Ascending aorta (tissue), 2 donors: ENCODE measurements around the gene C1QTNF7. TPM values are rescaled to one million over a fixed set of nuclear protein-coding genes. Genes with fewer than 3 reads are reported as not detected.
A peak's percentile ranks its signal among the peaks of the same experiment; 100 is the strongest.

Experiments used
- DNase-seq, 2 donors: peaks; one replicate each; pipeline ENCODE4 v3.0.0-alpha.2; 2019; ENCODE audit warnings: low spot score in 2 of 2
- H3K27ac ChIP-seq, 2 donors: fragments of 200-600 bp; sonication (generic); one replicate each; pipeline ENCODE4 v1.5.1; 2016 to 2017; ENCODE audit warnings: mild to moderate bottlenecking in 1 of 2
- H3K27me3 ChIP-seq: fragments of 200-600 bp; sonication (generic); one replicate; pipeline ENCODE4 v1.5.1; 2017
- H3K36me3 ChIP-seq, 2 donors: fragments of 200-600 bp; sonication (generic); one replicate each; pipeline ENCODE4 v1.5.1; 2016
- H3K4me1 ChIP-seq, 2 donors: fragments of 200-600 bp; sonication (generic); one replicate each; pipeline ENCODE4 v1.5.1; 2016 to 2017; ENCODE audit warnings: mild to moderate bottlenecking in 1 of 2
- H3K4me3 ChIP-seq, 2 donors: fragments of 200-600 bp; sonication (generic); one replicate each; pipeline ENCODE4 v1.5.1; 2016 to 2017; ENCODE audit warnings: mild to moderate bottlenecking in 1 of 2
- H3K9me3 ChIP-seq, 2 donors: fragments of 200-600 bp; sonication (generic); one replicate each; pipeline ENCODE4 v1.5.1; 2016
- intact Hi-C: fragments of 100-400 bp; cut with DNase I; formaldehyde crosslinking; loops from one replicate; pipeline ENCODE4 v1.15.1; 2023
- total RNA-seq: library from RNA; depleted of rRNA; stranded (reverse); fragments of >200 nt; gene quantifications from one replicate; pipeline ENCODE4 v1.1.0, GENCODE V29; 2016
- TF ChIP-seq, protein P1 (sequence below), 3 experiments: fragments of 200-600 bp in 2 of 3; fragments of 450-650 bp in 1 of 3; sonication (generic) in 2 of 3; IDR thresholded peaks; one replicate each; pipeline ENCODE4 v1.5.1; 2016 to 2019; ENCODE audit warnings: antibody characterized with exemption in 3 of 3, mild to moderate bottlenecking in 1 of 3, moderate library complexity in 1 of 3

The C1QTNF7 gene
- total RNA-seq, 1 donor from 2014 or later, result 23.2 TPM

DNA sequence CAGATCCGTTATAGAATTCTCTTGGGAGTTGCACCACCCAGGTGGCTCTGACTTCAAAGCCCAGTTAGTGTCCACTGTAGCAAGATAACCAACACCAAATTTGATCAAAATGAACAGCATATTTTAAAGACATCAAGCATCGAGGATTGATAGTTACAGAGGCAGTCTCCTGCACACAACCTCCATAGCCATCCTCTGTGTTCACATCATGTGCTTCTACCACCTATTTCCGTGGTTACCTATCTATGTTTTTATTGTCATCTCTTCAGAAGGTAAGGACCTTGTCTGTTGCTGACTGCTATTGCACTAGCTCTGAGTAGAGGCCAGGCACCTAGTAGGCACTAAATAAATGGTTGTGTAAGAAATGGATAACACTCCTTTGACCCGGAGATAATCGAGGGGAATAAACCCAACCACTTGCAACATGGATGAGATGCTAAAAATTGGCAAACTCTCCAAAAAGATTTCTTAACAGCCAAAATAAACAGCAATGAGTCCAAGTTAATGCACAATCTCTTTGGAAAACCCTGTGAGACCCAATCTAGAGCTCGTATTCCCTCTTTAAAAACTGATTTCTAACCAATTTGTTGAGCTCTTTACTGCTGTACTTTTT, 14.7 kb upstream of the C1QTNF7 start:
- no peaks in the 10 kb centered on the region for H3K9me3 ChIP-seq
- TF ChIP-seq, protein P1, sequence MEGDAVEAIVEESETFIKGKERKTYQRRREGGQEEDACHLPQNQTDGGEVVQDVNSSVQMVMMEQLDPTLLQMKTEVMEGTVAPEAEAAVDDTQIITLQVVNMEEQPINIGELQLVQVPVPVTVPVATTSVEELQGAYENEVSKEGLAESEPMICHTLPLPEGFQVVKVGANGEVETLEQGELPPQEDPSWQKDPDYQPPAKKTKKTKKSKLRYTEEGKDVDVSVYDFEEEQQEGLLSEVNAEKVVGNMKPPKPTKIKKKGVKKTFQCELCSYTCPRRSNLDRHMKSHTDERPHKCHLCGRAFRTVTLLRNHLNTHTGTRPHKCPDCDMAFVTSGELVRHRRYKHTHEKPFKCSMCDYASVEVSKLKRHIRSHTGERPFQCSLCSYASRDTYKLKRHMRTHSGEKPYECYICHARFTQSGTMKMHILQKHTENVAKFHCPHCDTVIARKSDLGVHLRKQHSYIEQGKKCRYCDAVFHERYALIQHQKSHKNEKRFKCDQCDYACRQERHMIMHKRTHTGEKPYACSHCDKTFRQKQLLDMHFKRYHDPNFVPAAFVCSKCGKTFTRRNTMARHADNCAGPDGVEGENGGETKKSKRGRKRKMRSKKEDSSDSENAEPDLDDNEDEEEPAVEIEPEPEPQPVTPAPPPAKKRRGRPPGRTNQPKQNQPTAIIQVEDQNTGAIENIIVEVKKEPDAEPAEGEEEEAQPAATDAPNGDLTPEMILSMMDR (IDR thresholded peaks at IDR 0.05), result no peak
- H3K27ac ChIP-seq, result peak overlapping the region; percentile 23 to 88
- no peaks in the 10 kb centered on the region for H3K36me3 ChIP-seq
- no peak overlapping the region for H3K4me3 ChIP-seq
- no peaks in the 10 kb centered on the region for H3K27me3 ChIP-seq
- intact Hi-C loops, result no loop called here
- DNase-seq, result no peak
- H3K4me1 ChIP-seq, result peaks cover 0 to 53% of the 10 kb centered on the region in 2 donors

DNA sequence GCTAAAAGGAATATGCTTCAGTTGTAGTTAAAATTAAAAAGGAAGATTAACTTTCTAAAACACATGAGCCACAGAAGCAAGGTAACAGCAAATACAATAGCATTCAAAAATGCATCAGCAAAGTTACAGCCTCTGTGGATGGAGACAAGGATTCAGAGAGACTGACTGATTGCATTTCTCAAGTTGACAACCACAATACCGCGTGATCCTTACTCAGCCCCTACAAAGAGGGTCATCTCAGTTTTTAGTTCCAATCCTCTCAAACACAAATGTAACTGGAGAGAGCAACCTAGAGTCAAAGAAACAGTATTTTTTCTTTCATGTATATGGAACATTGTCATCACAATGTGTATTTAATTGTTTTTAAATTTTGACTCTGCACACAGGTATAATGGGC, 14.2 kb upstream of the C1QTNF7 start:
- no peak for DNase-seq
- peaks cover 1 to 56% of the 10 kb centered on the region in 2 donors for H3K4me1 ChIP-seq
- TF ChIP-seq, protein P1 (IDR thresholded peaks at IDR 0.05), result no peak
- H3K27ac ChIP-seq, result peak overlapping the region; percentile 23 to 88
- H3K9me3 ChIP-seq, result no peaks in the 10 kb centered on the region
- H3K27me3 ChIP-seq, result no peaks in the 10 kb centered on the region
- intact Hi-C loops, result no loop called here
- H3K36me3 ChIP-seq, result no peaks in the 10 kb centered on the region
- no peak overlapping the region for H3K4me3 ChIP-seq

DNA sequence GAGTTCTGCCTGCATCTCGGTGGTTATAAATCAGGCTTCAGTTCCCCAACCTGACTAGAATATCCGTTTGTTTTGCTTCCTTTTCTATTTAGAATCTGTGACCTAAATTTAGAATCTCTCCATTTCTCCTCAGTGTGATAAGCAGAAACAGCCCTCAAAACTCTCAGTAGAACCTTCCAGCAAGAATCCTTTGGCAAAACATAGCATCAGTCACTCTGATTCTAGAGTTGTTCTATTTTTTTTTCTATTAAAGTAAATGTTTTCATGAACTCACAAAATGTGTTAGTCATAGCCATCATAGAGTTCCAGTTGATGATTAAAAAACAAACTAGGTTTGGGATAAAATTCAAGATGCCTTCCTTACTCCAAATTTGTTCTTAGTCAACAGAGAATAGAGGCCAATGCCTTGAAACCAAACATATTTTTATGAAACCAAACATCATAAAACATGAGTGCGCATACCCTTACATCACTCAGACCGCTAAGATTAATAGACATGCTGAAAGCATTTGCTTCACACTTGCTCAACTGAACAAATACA, 13.2 kb upstream of the C1QTNF7 start:
- no peak for DNase-seq
- TF ChIP-seq, protein P1 (IDR thresholded peaks at IDR 0.05), result no peak
- H3K36me3 ChIP-seq, result no peaks in the 10 kb centered on the region
- H3K4me3 ChIP-seq, result peak overlapping the region in 1 of 2 donors; percentile 34
- H3K27ac ChIP-seq, result peak overlapping the region; percentile 23 to 88
- H3K27me3 ChIP-seq, result no peaks in the 10 kb centered on the region
- no peaks in the 10 kb centered on the region for H3K9me3 ChIP-seq
- intact Hi-C loops, result no loop called here
- H3K4me1 ChIP-seq, result peaks cover 7 to 66% of the 10 kb centered on the region in 2 donors

DNA sequence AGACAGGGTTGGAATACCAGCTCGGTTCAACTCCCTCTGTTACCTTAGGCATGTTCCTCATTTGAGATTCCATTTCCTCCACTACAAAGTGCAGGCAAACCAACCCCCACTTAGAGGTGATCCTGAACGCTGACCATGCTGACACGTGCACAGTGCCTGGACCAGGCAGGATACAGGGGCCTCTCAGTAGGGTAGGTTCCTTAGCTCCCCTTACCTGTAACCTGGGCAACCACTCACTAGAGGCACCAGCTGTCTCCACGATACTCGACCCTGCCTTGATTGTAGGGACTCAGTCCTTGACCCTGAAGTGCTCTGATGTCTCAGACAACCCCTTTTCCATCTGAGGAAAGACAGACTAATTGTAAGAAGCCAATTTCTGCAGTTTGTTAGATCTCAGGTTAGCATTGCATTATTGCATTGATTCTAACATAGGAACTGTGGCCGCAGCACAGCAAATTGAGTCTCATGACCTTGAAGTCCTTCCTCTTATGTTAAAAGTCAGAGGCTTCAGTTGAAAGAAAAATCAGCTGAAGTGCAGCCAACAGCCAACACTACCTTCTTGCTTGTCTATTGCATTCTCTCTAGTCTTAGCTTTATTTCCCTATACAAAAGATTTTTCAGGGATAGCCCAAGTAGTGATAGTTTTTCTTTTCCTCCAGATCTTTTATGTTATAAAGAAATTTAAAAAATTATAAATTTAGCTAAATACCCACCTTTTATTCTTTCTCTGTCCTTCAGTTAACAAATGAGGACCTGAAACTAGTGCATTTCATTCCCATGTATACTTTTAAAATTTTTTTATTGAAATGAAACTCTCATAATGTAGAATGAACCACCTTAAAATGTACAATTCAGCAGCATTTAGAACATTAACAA, 11.2 kb upstream of the C1QTNF7 start:
- H3K4me3 ChIP-seq, result no peak overlapping the region
- H3K27me3 ChIP-seq, result no peaks in the 10 kb centered on the region
- no peaks in the 10 kb centered on the region for H3K36me3 ChIP-seq
- H3K4me1 ChIP-seq, result peaks cover 7 to 68% of the 10 kb centered on the region in 2 donors
- TF ChIP-seq, protein P1 (IDR thresholded peaks at IDR 0.05), result no peak
- peak overlapping the region; percentile 46 to 88 for H3K27ac ChIP-seq
- no peak for DNase-seq
- intact Hi-C loops, result no loop called here
- no peaks in the 10 kb centered on the region for H3K9me3 ChIP-seq

DNA sequence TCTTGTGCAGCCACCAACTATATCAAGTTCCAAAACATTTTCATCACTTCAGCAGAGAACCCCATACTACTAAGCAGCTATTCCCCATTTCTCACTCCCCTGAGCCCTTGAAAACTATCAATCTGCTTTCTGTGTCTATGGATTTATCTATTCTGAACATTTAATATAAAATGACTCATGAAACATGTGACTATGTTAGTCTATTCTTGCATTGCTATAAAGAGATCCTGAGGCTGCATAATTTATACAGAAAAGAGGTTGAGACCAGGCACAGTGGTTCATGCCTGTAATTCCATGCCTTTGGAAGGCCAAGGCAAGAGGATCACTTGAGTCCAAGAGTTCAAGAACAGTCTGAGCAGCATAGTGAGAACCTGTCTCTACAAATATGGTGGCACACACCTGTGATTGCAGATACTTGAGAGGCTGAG, 10.6 kb upstream of the C1QTNF7 start:
- Histone ChIP-seq H3K27ac (peak overlapping the region; percentile 67 to 77), H3K27me3 (no peaks in the 10 kb centered on the region), H3K4me3 (no peak overlapping the region), H3K4me1 (peaks cover 7 to 70% of the 10 kb centered on the region in 2 donors), H3K9me3 (no peaks in the 10 kb centered on the region), H3K36me3 (no peaks in the 10 kb centered on the region)
- TF ChIP-seq, protein P1 (IDR thresholded peaks at IDR 0.05), result no peak
- intact Hi-C loops, result no loop called here
- DNase-seq, result no peak
